SK-N-SH (cell line): ENCODE results near the gene GAB2. TPM values are rescaled to one million over a fixed set of nuclear protein-coding genes. Genes with fewer than 3 reads are reported as not detected.

ENCODE experiments used
- CTCF ChIA-PET: fragments of 300-600, 350-600 bp; formaldehyde crosslinking; extraction: SDS; loops from one replicate; lab custom pipeline; 2021; lab: Yijun Ruan, JAX
- POLR2A ChIA-PET: fragments of 350-600 bp; sonication (Branson Sonifier 250); formaldehyde crosslinking; extraction: SDS; loops from one replicate; lab custom pipeline; 2020; ENCODE audit warnings: antibody characterized with exemption, inconsistent platforms; lab: Yijun Ruan, JAX
- DNase-seq: peaks from one replicate; pipeline ENCODE4 v3.0.0; 2012
- H2AFZ ChIP-seq: fragments of 200-600 bp; sonication (generic); 2 replicates; pipeline ENCODE4 v1.8.1; 2016; ENCODE audit warnings: antibody characterized with exemption, mild to moderate bottlenecking, low read depth
- H3F3A ChIP-seq: fragments of 200-600 bp; sonication (generic); replicated peaks from 2 replicates; pipeline ENCODE3; 2016; ENCODE audit warnings: antibody characterized with exemption, mild to moderate bottlenecking; ENCODE audit not compliant: insufficient read depth
- H3K27ac ChIP-seq, 2 experiments: fragments of 200-500 bp in 1 of 2; fragments of 200-600 bp in 1 of 2; sonication (Bioruptor generic) in 1 of 2; sonication (generic), shearing (Covaris generic) in 1 of 2; 2 replicates each; pipeline versions ENCODE4 v1.5.1 to v1.6.1; 2014 to 2016; ENCODE audit warnings: low read depth in 2 of 2, inconsistent platforms in 1 of 2, low read length in 1 of 2, mild to moderate bottlenecking in 1 of 2, mixed read lengths in 1 of 2
- H3K27me3 ChIP-seq: fragments of 200-600 bp; sonication (generic), shearing (Covaris generic); 2 replicates; pipeline ENCODE4 v1.6.1; 2016; ENCODE audit warnings: mixed run types; ENCODE audit not compliant: insufficient read depth
- H3K36me3 ChIP-seq, 2 experiments: fragments of 200-500 bp in 1 of 2; fragments of 200-600 bp in 1 of 2; sonication (Bioruptor generic) in 1 of 2; sonication (generic) in 1 of 2; replicated peaks in 1 of 2; 2 replicates each; pipeline versions ENCODE3 to v1.5.1; 2014 to 2016; ENCODE audit warnings: low read length in 1 of 2, mild to moderate bottlenecking in 1 of 2; ENCODE audit not compliant: insufficient read depth in 2 of 2, control insufficient read depth in 1 of 2
- H3K4me1 ChIP-seq, 2 experiments: fragments of 200-500 bp in 1 of 2; fragments of 200-600 bp in 1 of 2; sonication (Bioruptor generic) in 1 of 2; sonication (generic), shearing (Covaris generic) in 1 of 2; 2 replicates each; pipeline versions ENCODE4 v1.5.1 to v1.6.1; 2014 to 2016; ENCODE audit warnings: low read depth in 1 of 2, low read length in 1 of 2, mixed run types in 1 of 2; ENCODE audit not compliant: insufficient read depth in 2 of 2, control insufficient read depth in 1 of 2
- H3K4me2 ChIP-seq: fragments of 200-600 bp; sonication (generic), shearing (Covaris generic); 2 replicates; pipeline ENCODE4 v1.6.1; 2017; ENCODE audit warnings: mixed run types
- H3K4me3 ChIP-seq, 2 experiments: fragments of 200-500 bp in 1 of 2; fragments of 200-600 bp in 1 of 2; sonication (Bioruptor generic) in 1 of 2; sonication (generic), shearing (Covaris generic) in 1 of 2; 2 replicates each; pipeline versions ENCODE4 v1.5.1 to v1.8.1; 2014 to 2016; ENCODE audit warnings: low read depth in 2 of 2, inconsistent platforms in 1 of 2, low read length in 1 of 2, mild to moderate bottlenecking in 1 of 2, mixed read lengths in 1 of 2, moderate library complexity in 1 of 2
- H3K79me2 ChIP-seq: fragments of 200-600 bp; sonication (generic); 2 replicates; pipeline ENCODE4 v1.8.1; 2017; ENCODE audit warnings: mild to moderate bottlenecking; ENCODE audit not compliant: insufficient read depth
- H3K9ac ChIP-seq: fragments of 200-600 bp; sonication (generic); 2 replicates; pipeline ENCODE4 v1.6.1; 2017; ENCODE audit warnings: mixed run types
- H3K9me2 ChIP-seq: fragments of 200-600 bp; sonication (generic); 2 replicates; pipeline ENCODE4 v1.6.1; 2017; ENCODE audit warnings: mixed run types
- H3K9me3 ChIP-seq: fragments of 200-600 bp; sonication (generic); 2 replicates; pipeline ENCODE4 v1.6.1; 2017; ENCODE audit warnings: mixed run types, mild to moderate bottlenecking, moderate library complexity
- H4K20me1 ChIP-seq: fragments of 200-600 bp; sonication (generic); 2 replicates; pipeline ENCODE4 v1.6.1; 2017; ENCODE audit warnings: mild to moderate bottlenecking, mixed run types; ENCODE audit not compliant: insufficient read depth
- ELF1 ChIP-seq: IDR thresholded peaks from 2 replicates; pipeline ENCODE4 v1.4.0; 2012
- EP300 ChIP-seq, 2 experiments: IDR thresholded peaks; 2 replicates each; pipeline versions ENCODE4 v1.4.0 to v1.6.1; 2012; ENCODE audit warnings: borderline replicate concordance in 1 of 2, low read depth in 1 of 2, low read length in 1 of 2
- FOXJ3 ChIP-seq: sonication (generic); formaldehyde crosslinking; IDR thresholded peaks from 2 replicates; pipeline ENCODE4 v1.5.1; 2020; ENCODE audit warnings: mild to moderate bottlenecking, missing genetic modification reagents
- JUND ChIP-seq: IDR thresholded peaks from 2 replicates; pipeline ENCODE4 v1.4.0; 2012
- MEF2A ChIP-seq: IDR thresholded peaks from 2 replicates; pipeline ENCODE4 v1.4.0; 2012; ENCODE audit warnings: low read depth, borderline replicate concordance
- NFIC ChIP-seq: IDR thresholded peaks from 2 replicates; pipeline ENCODE4 v1.4.0; 2012; ENCODE audit warnings: borderline replicate concordance
- POLR2AphosphoS5 ChIP-seq: IDR thresholded peaks from 2 replicates; pipeline ENCODE4 v1.6.1; 2012; ENCODE audit warnings: low read depth, low read length
- TAF1 ChIP-seq: IDR thresholded peaks from 2 replicates; pipeline ENCODE4 v1.6.1; 2012; ENCODE audit warnings: low read depth, mild to moderate bottlenecking, low read length, moderate library complexity, borderline replicate concordance
- TEAD4 ChIP-seq: IDR thresholded peaks from 2 replicates; pipeline ENCODE4 v1.4.0; 2012; ENCODE audit warnings: mild to moderate bottlenecking, borderline replicate concordance; ENCODE audit not compliant: insufficient read depth
- USF2 ChIP-seq: fragments of 150-350 bp; IDR thresholded peaks from 2 replicates; pipeline ENCODE4 v1.6.1; 2017; ENCODE audit warnings: antibody characterized with exemption, low read length, low read depth, borderline replicate concordance
- WGBS: methylation state at CpG from one replicate; pipeline ENCODE4 v1.1.6; 2017; ENCODE audit warnings: low lambda C conversion rate; 5-methylcytosine and 5-hydroxymethylcytosine counted together
- polyA plus RNA-seq, 3 experiments: library from polyadenylated mRNA; depleted of rRNA; stranded (reverse); fragments of >200 nt; gene quantifications; 2 replicates each; pipeline ENCODE4 v1.2.3, GENCODE V29; 2012
- TF ChIP-seq, protein P1 (sequence below): IDR thresholded peaks from 2 replicates; pipeline ENCODE4; 2012
- TF ChIP-seq, protein P2 (sequence below): fragments of 200-600 bp; sonication (generic); IDR thresholded peaks from 2 replicates; pipeline ENCODE4 v1.6.1; 2017; ENCODE audit warnings: antibody characterized with exemption, mild to moderate bottlenecking, moderate library complexity

GAB2 gene
- polyA plus RNA-seq, 1 of the 3 experiments (the other 2 are of a cell fraction) = 5.6 TPM

- Histone ChIP-seq H3K4me1 (peaks cover 0 to 22% of the 10 kb centered on the region in 2 experiments; a peak in 2 of 4 replicates), H3K9me3 (no peaks in the 10 kb centered on the region), H3K4me2 (no peak overlapping the region), H3K27me3 (no peaks in the 10 kb centered on the region), H4K20me1 (no peaks in the 10 kb centered on the region), H3K79me2 (no peaks in the 10 kb centered on the region), H3K4me3 (no peak overlapping the region), H3K36me3 (peaks cover 7 to 40% of the 10 kb centered on the region in 2 experiments), H3F3A (peaks cover 3% of the 10 kb centered on the region), H3K9me2 (no peaks in the 10 kb centered on the region), H3K9ac (no peak overlapping the region), H3K27ac (no peak overlapping the region), H2AFZ (no peak overlapping the region)
- CTCF ChIA-PET = interaction anchor here (1.1 to 4.1 kb wide), 8 partner anchors 12 to 338 kb away, joined by 3 to 19 read pairs (median 6); no protein-coding TSS in a partner anchor
- 82% methylated on average over 8 of the region's 12 CpGs for WGBS
- TF ChIP-seq, protein P1, sequence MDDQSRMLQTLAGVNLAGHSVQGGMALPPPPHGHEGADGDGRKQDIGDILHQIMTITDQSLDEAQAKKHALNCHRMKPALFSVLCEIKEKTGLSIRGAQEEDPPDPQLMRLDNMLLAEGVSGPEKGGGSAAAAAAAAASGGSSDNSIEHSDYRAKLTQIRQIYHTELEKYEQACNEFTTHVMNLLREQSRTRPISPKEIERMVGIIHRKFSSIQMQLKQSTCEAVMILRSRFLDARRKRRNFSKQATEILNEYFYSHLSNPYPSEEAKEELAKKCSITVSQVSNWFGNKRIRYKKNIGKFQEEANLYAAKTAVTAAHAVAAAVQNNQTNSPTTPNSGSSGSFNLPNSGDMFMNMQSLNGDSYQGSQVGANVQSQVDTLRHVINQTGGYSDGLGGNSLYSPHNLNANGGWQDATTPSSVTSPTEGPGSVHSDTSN = no peak
- TF ChIP-seq JUND (no peak), FOXJ3 (no peak), ELF1 (no peak), TAF1 (no peak), TEAD4 (no peak), MEF2A (no peak), EP300 (IDR thresholded peaks at IDR 0.05; ENCODE audit: borderline replicate concordance in 1 of 2, low read depth in 1 of 2, low read length in 1 of 2) (no peak), USF2 (no peak), POLR2AphosphoS5 (no peak), NFIC (no peak)
- TF ChIP-seq, protein P2, sequence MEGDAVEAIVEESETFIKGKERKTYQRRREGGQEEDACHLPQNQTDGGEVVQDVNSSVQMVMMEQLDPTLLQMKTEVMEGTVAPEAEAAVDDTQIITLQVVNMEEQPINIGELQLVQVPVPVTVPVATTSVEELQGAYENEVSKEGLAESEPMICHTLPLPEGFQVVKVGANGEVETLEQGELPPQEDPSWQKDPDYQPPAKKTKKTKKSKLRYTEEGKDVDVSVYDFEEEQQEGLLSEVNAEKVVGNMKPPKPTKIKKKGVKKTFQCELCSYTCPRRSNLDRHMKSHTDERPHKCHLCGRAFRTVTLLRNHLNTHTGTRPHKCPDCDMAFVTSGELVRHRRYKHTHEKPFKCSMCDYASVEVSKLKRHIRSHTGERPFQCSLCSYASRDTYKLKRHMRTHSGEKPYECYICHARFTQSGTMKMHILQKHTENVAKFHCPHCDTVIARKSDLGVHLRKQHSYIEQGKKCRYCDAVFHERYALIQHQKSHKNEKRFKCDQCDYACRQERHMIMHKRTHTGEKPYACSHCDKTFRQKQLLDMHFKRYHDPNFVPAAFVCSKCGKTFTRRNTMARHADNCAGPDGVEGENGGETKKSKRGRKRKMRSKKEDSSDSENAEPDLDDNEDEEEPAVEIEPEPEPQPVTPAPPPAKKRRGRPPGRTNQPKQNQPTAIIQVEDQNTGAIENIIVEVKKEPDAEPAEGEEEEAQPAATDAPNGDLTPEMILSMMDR = no peak
- POLR2A ChIA-PET = no interaction called here
- no peak for DNase-seq
Measured at GRCh38 chr11:78226684-78227680, 190.6 kb downstream of the GAB2 start.
